IMR-90 (cell line): Measurements from ENCODE around the gene CLEC4D.

Experiments used
- BHLHE40 ChIP-seq: fragments of 150-350 bp; IDR thresholded peaks from 2 replicates; pipeline ENCODE4 v1.6.1; 2016; ENCODE audit warnings: mild to moderate bottlenecking, low read depth, low read length
- CEBPB ChIP-seq: IDR thresholded peaks from 2 replicates; pipeline ENCODE4 v1.6.1; 2012; ENCODE audit warnings: low read depth, low read length, improper control_type of control experiment
- CTCF ChIP-seq: conservative IDR thresholded peaks from 2 replicates; pipeline ENCODE4 v1.5.1; 2012; ENCODE audit warnings: mild to moderate bottlenecking, low read depth, low read length, improper control_type of control experiment
- ELK1 ChIP-seq: fragments of 150-350 bp; IDR thresholded peaks from 2 replicates; pipeline ENCODE4 v1.6.1; 2016; ENCODE audit warnings: low read depth, mild to moderate bottlenecking, low read length, moderate library complexity, borderline replicate concordance
- MXI1 ChIP-seq: IDR thresholded peaks from 2 replicates; pipeline ENCODE4 v1.6.1; 2012; ENCODE audit warnings: low read depth, mild to moderate bottlenecking, low read length, moderate library complexity, borderline replicate concordance
- POLR2A ChIP-seq: IDR thresholded peaks from 2 replicates; pipeline ENCODE4 v1.6.1; 2012; ENCODE audit warnings: mild to moderate bottlenecking, low read depth, low read length
- RAD21 ChIP-seq: IDR thresholded peaks from 2 replicates; pipeline ENCODE4 v1.6.1; 2012; ENCODE audit warnings: low read length, improper control_type of control experiment
- RCOR1 ChIP-seq: IDR thresholded peaks from 2 replicates; pipeline ENCODE4 v1.6.1; 2012; ENCODE audit warnings: mild to moderate bottlenecking, low read length, improper control_type of control experiment; ENCODE audit not compliant: insufficient replicate concordance
- SMC3 ChIP-seq: fragments of 150-350 bp; IDR thresholded peaks from 2 replicates; pipeline ENCODE4 v1.6.1; 2016; ENCODE audit warnings: low read depth, mild to moderate bottlenecking, antibody characterized with exemption, low read length, moderate library complexity
- USF2 ChIP-seq: fragments of 150-350 bp; IDR thresholded peaks from 2 replicates; pipeline ENCODE4 v1.6.1; 2017; ENCODE audit warnings: mild to moderate bottlenecking, antibody characterized with exemption, low read length, low read depth

GRCh38 chr12:8562310-8562709, 49.0 kb downstream of the CLEC4D start:
- TF ChIP-seq CTCF (no peak), POLR2A (no peak), ELK1 (no peak), CEBPB (no peak), BHLHE40 (no peak), RAD21 (no peak), MXI1 (no peak), USF2 (no peak), RCOR1 (no peak), SMC3 (no peak)
